GM10248 (cell line): Measurements from ENCODE around the gene USP10.

Experiments
- CTCF ChIA-PET: fragments of 300-600 bp; sonication (Branson Sonifier 250); formaldehyde crosslinking; extraction: SDS; loops from one replicate; lab custom pipeline; 2021; ENCODE audit warnings: antibody characterized with exemption; lab: Yijun Ruan, JAX
- POLR2A ChIA-PET: fragments of 350-650 bp; sonication (Branson Sonifier 250); formaldehyde crosslinking; extraction: SDS; loops from one replicate; lab custom pipeline; 2020; ENCODE audit warnings: antibody characterized with exemption; lab: Yijun Ruan, JAX
- DNase-seq: peaks from one replicate; pipeline ENCODE4 v3.0.0; 2012; ENCODE audit errors: extremely low spot score
- CTCF ChIP-seq: IDR thresholded peaks from 2 replicates; pipeline ENCODE4 v1.5.1; 2012; ENCODE audit warnings: mild to moderate bottlenecking, low read depth; ENCODE audit errors: extremely low read depth, missing control alignments, control extremely low read depth

Gene USP10

GRCh38 chr16:84826558-84826941 lies 126.8 kb downstream of the USP10 start:
- CTCF ChIA-PET, result no interaction called here
- POLR2A ChIA-PET, result no interaction called here
- no peak for DNase-seq
- no peak for TF ChIP-seq CTCF

- POLR2A ChIA-PET, result no interaction called here
- no peak for DNase-seq
- no peak for TF ChIP-seq CTCF
- CTCF ChIA-PET, result interaction anchor here (1.1 kb wide), 1 partner anchor 10 kb away, joined by 3 read pairs; no protein-coding TSS in a partner anchor
Observed at GRCh38 chr16:84827131-84827574, 127.4 kb downstream of the USP10 start.

- no peak for TF ChIP-seq CTCF
- no peak for DNase-seq
- ChIA-PET POLR2A (no interaction called here), CTCF (interaction anchor here (1.1 kb wide), 1 partner anchor 9 kb away, joined by 3 read pairs; no protein-coding TSS in a partner anchor)
Observed at GRCh38 chr16:84827897-84828296, 128.1 kb downstream of the USP10 start.

- CTCF ChIA-PET, result interaction anchor here (1.1 kb wide), 1 partner anchor 9 kb away, joined by 3 read pairs; no protein-coding TSS in a partner anchor
- POLR2A ChIA-PET, result no interaction called here
- DNase-seq, result no peak
- TF ChIP-seq CTCF, result no peak
Observed at GRCh38 chr16:84828322-84828721, 128.5 kb downstream of the USP10 start.
